Anterior cingulate cortex (tissue), 58 donors: Measurements from ENCODE around the gene CREM.
A peak's percentile ranks its signal among the peaks of the same experiment; 100 is the strongest.

Experiments used
- DNase-seq, 58 donors: peaks; one replicate each; lab custom pipeline; 2025; lab: John Stamatoyannopoulos, UW

CREM gene

GRCh38 chr10:35191523-35191922, 64.9 kb downstream of the CREM start:
- DNase-seq = peak in 7 of 58 donors; percentile 7 to 46 (median 31)

GRCh38 chr10:35192645-35193249, 66.1 kb downstream of the CREM start:
- no peak for DNase-seq

- DNase-seq = no peak
These were observed 67.8 kb downstream of the CREM start for GRCh38 chr10:35194471-35194870.

- no peak for DNase-seq
These were observed 68.3 kb downstream of the CREM start for GRCh38 chr10:35194906-35195305.

DNA sequence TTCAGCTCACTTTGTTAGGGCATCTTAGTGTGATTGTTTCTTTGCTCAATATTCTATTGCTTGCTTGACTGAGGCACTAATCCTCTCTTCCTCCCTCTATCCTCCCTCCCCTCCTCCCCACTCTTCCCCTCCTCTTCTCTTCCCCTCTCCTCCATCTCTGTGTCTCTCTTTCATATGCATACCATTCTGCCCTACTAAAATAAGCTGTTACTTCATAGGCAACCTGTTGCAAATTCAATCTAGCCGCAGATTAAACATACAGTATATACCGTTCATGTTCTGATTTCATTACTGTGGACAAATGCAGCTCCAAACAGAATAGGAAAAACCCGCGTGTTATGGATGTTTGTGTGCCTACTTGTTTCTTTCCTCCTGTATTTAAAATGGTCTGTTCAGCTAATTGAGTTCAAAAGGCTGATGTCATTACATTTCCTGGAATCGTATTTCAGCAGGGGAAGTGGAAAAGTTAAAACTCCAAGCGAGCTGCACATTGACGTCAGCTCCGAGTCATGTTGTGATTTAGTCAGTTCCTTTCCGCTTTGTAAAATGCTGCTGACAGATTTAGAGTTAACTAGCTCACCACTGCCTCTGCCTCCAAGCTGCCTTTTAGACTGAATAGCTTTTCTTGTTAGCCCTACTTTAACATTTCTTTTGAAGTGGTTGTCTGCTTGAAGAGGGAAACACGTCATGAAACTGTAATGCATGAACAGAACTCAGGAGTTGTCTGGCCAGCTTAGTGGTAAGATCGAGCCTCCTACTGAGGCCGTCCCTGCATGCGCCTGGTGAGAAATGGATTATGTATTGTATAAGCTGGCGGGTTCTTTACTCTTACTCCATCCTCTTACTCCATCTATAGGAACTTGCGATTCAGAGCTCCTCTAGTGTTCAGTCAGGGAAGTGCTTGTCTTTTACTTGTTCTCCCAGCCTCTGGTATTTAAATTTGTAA, 69.0 kb downstream of the CREM start:
- DNase-seq = peak in 31 of 58 donors; percentile 12 to 81 (median 48)

DNA sequence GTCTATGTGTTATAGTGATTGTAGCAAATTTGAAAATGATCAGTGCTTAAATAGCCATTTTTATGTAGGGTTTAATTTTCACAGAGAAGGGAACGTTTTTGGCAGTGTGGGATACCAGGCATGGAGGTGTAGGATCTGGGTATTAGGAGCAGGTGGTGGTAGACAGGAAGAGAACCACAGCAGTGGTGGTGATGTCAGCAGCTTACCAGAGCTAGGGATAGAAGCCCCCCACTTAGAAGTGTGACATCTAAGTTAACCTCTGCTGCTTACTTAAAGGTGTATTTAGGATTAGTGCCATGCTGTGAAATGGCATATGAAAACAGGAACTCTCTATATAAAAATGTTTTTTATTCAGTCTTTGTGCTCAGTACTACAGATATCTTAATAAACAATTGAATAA, 73.8 kb downstream of the CREM start:
- no peak for DNase-seq

- no peak for DNase-seq
These were observed 74.6 kb downstream of the CREM start for GRCh38 chr10:35201234-35201633.

- no peak for DNase-seq
These were observed 75.4 kb downstream of the CREM start for GRCh38 chr10:35202050-35202449.

- no peak for DNase-seq
These were observed 77.1 kb downstream of the CREM start for GRCh38 chr10:35203745-35204144.

- DNase-seq = no peak
These were observed 78.1 kb downstream of the CREM start for GRCh38 chr10:35204650-35205319.

DNA sequence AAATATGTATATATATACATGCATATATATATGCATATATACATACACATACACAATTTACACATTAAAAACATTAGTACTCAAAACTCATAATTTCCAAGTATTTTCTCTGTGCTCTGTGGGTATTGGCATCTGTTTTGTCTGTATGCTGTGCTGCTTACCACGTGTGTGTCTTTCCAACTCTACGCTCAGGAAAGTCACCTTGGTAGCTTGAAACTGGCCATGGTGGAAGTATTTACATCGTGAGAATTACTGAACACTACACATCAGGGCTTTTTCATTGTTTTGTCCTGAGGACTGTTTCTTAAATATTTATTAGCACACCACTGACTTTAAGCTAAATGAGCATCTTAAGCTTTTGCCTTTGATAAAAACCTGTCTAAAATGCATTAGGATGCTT, 79.6 kb downstream of the CREM start:
- DNase-seq = no peak

DNA sequence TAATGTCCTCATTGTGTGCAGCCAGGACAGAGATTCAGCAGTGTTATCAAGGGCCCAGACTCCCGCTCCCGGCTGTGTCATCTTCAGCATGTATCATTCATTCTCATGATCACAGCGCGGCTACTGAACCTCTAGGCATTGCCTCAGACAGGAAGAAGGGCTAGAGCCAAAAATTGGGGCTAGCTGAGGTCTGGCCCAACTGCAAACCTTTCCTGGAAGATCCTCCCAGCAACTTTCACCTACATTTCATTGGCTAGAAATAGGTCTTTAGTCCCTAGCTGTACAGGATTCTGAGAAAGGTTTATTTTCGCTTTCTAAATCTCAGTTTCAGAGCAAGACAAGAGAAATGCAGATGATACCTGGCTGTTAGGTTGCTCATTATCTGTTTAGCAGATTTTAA, 81.9 kb downstream of the CREM start:
- DNase-seq = peak in 9 of 58 donors; percentile 10 to 58 (median 22)

DNA sequence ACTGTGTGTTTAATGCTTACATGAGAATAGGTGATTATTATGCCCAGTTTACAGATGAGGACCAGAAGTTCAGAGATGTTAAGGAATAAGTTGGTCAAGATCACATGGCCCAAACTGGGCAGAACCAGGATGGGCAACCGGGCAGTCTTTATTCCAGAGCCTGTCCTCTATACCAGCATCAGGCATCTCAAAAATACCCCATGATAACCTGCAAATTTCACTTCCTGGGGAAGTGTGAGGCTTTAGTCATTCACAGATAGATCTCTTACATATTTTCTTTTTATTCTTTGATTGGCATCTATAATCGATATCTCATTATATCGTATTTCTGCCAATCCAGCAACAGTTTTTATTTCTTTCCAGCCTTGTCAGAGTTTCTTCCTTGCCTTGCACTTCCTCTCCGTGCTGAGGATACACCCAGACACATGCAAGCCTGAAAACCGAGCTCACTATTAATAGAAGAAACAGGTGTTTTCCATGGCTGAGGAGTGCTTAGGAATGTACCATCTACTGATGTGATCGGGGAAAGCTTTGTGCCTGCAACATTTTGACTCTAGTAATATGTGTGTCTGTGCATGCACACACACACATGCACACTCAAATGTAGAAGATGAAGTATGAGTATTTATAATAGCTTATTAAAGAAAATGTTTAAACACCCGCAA, 82.4 kb downstream of the CREM start:
- DNase-seq = no peak

DNA sequence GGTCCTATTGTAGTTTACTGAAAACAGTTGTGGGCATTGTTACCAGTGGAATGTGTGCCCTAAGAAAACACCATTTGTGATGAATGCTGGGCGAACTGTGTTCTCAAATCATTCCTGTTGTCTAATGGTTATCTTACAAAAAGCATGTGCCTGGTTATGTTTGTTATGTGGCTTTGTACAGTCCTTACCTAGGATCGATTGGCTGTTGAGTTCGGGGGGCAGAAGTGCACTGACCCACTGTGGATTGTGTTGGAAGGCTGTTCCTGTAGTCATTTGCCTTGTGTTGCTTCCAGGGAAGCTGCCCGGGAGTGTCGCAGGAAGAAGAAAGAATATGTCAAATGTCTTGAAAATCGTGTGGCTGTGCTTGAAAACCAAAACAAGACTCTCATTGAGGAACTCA, 84.3 kb downstream of the CREM start:
- no peak for DNase-seq

- DNase-seq = peak in 1 of 58 donors; percentile 6
These were observed 84.7 kb downstream of the CREM start for GRCh38 chr10:35211390-35211789.

DNA sequence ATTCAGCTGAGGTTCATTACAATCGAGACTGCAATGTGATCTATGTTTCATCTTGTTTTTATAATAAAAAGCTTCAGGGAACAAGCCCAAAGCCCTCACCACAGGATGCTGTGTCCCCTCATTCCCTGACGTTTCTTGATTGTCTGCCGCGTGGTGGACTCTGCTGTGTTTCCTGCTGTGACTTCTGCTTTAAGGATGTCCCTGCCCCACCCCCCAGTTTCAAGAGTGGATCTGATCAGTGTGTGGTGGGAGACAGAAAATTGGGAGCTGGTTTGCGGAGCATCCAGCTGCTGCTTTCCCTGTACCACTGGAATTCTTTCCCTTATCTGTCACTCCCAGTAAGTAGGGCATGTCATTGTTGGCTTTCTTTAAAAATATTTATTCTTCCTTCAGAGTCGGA, 86.2 kb downstream of the CREM start:
- peak in 10 of 58 donors; percentile 5 to 49 (median 23) for DNase-seq

- DNase-seq = no peak
These were observed 87.1 kb downstream of the CREM start for GRCh38 chr10:35213699-35214098.

DNA sequence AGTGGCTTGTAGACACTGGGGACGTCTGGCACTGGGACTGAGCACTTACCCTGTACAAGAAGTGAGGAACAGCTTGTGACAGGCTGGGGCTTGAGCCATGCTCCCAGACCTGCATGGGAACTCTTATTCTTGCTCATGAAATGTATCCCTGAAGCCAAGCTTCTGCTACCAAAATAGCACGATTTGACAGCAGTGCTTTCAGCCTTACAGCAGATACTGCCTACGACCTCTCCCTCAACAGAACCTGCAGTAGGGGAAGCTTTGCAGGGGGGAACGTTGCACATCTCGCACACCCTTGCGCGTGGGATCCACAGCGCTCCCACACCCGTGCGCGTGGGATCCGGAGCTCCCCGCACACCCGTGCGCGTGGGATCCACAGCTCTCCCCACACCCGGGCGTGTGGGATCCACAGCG, 88.0 kb downstream of the CREM start:
- peak in 25 of 58 donors; percentile 9 to 69 (median 30) for DNase-seq

- no peak for DNase-seq
These were observed 88.5 kb downstream of the CREM start for GRCh38 chr10:35215107-35215506.

DNA sequence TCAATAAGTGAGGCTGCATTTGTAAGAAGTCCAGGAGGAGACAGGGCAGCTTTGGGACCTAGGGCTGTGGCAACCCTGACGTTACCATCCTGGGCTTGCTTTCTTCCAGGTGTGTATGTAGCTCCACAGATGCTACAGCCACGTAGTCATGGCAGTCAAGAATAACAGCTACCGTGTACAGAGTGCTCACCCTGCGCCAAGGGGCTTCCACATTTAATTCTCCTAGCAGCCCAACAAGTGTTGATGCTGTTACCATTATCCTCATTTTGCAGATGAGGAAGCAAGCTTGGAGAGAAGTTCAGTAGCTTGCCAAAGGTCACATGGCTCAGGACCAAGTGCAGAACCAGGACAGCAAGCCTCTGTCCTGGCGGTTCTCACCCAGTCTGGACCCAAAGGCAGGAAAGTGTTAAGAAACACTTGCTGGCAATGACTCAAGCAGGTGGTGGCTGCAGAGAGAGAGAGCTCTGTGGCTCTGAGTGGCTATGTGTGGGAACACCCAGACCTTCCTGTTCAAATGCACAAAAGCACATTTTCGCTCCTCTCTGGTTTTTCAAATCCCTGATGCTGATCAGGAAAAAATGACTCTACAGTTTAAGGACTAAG, 89.8 kb downstream of the CREM start:
- peak in 13 of 58 donors; percentile 8 to 51 (median 27) for DNase-seq
